ENCODE data around the gene ERMN. TPM values are rescaled to one million over a fixed set of nuclear protein-coding genes. Genes with fewer than 3 reads are reported as not detected.

The ERMN gene
- polyA plus RNA-seq, 1 donor (not counting 4 experiments of a cell fraction or from before 2014, with no cell fraction given): not detected

DNA sequence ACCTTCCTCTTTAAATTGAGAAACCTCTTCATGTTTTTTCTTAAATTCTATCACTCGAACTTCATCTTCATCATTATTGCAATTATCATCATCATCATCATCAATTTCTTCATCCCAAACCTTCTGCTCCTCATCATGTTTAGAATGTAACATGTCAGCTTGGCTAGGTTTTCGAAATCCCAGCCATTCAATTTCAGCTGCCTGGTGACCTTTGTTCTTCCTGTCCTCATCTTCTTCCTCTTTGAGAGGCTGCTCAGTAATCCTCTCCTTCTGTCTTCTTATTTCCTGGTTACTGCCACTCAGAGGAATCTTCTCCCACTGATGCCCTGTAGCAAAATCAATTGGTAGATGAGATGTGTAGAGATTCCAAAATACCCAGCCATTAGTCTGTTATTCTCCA lies 4.2 kb downstream of the ERMN start:
- no peaks in the 10 kb centered on the region for H3K4me1 ChIP-seq (ENCODE audit: control insufficient read depth, extremely low read depth, insufficient read depth, low read length)
- H3K9me3 ChIP-seq (ENCODE audit: control insufficient read depth, low read depth, low read length): no peaks in the 10 kb centered on the region
- no peaks in the 10 kb centered on the region for H3K36me3 ChIP-seq (ENCODE audit: control insufficient read depth in 2 of 2, extremely low read depth in 1 of 2, insufficient read depth in 2 of 2, low read length in 2 of 2)
- no peak overlapping the region for H2AFZ ChIP-seq (ENCODE audit: control insufficient read depth, low read length)
- no peaks in the 10 kb centered on the region for H4K20me1 ChIP-seq (ENCODE audit: control insufficient read depth, extremely low read depth, insufficient read depth, low read length)
- no peaks in the 10 kb centered on the region for H3K79me2 ChIP-seq (ENCODE audit: control insufficient read depth, insufficient read depth, low read length)
- no peak overlapping the region for H3K27ac ChIP-seq (ENCODE audit: control insufficient read depth, insufficient read depth, low read length)
- DNase-seq (ENCODE audit: low read depth, low spot score): no peak
- dilution Hi-C loops (cut with MboI; ENCODE audit: extremely low pct_ligation_motif_present, low sequenced_read_pairs): no loop called here
- no peak overlapping the region for H3K9ac ChIP-seq (ENCODE audit: control insufficient read depth, extremely low read depth, insufficient read depth, low read length)
- H3K4me3 ChIP-seq (ENCODE audit: control insufficient read depth in 2 of 3, extremely low read depth in 1 of 3, insufficient read depth in 2 of 3, low read depth in 1 of 3, low read length in 3 of 3): no peak overlapping the region
- peaks cover 3% of the 10 kb centered on the region for H3K27me3 ChIP-seq (ENCODE audit: control insufficient read depth, extremely low read depth, insufficient read depth, low read length)
- FAIRE-seq: no peak
- no peaks in the 10 kb centered on the region for H3K9me1 ChIP-seq (ENCODE audit: control insufficient read depth, extremely low read depth, insufficient read depth, low read length)
- no peak for TF ChIP-seq CTCF (optimal IDR thresholded peaks at IDR 0.05 in 1 of 3, IDR thresholded peaks at IDR 0.05 in 1 of 3, conservative IDR thresholded peaks at IDR 0.05 in 1 of 3; ENCODE audit: extremely low read depth in 1 of 3, insufficient read depth in 2 of 3, low read length in 3 of 3)
- no peak for TF ChIP-seq EZH2 (IDR thresholded peaks at IDR 0.05; ENCODE audit: low read length)
- H3K4me2 ChIP-seq (ENCODE audit: control insufficient read depth, extremely low read depth, insufficient read depth, low read depth, low read length): no peak overlapping the region

DNA sequence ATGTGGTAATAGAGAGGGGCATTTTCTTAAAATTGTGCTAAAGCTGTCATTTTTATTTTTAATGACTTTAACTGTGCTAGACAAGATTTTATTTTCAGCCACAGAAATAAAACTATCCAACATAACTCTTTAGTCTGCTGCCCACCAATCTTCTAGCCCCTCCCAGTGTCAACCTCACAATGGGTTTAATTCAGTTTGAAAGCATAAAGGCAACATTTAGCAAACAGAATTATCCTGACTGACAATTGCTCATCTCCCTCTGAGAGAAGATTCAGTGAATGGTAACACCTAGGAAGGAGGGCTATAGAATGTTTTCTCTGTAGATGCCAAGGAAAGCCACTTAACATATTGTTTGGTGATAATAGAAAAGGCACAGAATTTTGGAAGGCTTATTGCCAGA lies 5.2 kb downstream of the ERMN start:
- H4K20me1 ChIP-seq (ENCODE audit: control insufficient read depth, extremely low read depth, insufficient read depth, low read length): no peaks in the 10 kb centered on the region
- H3K27me3 ChIP-seq (ENCODE audit: control insufficient read depth, extremely low read depth, insufficient read depth, low read length): peaks cover 3% of the 10 kb centered on the region
- TF ChIP-seq EZH2 (IDR thresholded peaks at IDR 0.05; ENCODE audit: low read length): no peak
- TF ChIP-seq CTCF (optimal IDR thresholded peaks at IDR 0.05 in 1 of 3, IDR thresholded peaks at IDR 0.05 in 1 of 3, conservative IDR thresholded peaks at IDR 0.05 in 1 of 3; ENCODE audit: extremely low read depth in 1 of 3, insufficient read depth in 2 of 3, low read length in 3 of 3): no peak
- H3K4me2 ChIP-seq (ENCODE audit: control insufficient read depth, extremely low read depth, insufficient read depth, low read depth, low read length): no peak overlapping the region
- no peaks in the 10 kb centered on the region for H3K79me2 ChIP-seq (ENCODE audit: control insufficient read depth, insufficient read depth, low read length)
- H3K27ac ChIP-seq (ENCODE audit: control insufficient read depth, insufficient read depth, low read length): no peak overlapping the region
- H2AFZ ChIP-seq (ENCODE audit: control insufficient read depth, low read length): no peak overlapping the region
- H3K36me3 ChIP-seq (ENCODE audit: control insufficient read depth in 2 of 2, extremely low read depth in 1 of 2, insufficient read depth in 2 of 2, low read length in 2 of 2): no peaks in the 10 kb centered on the region
- no peak for DNase-seq (ENCODE audit: low read depth, low spot score)
- no peaks in the 10 kb centered on the region for H3K4me1 ChIP-seq (ENCODE audit: control insufficient read depth, extremely low read depth, insufficient read depth, low read length)
- dilution Hi-C loops (cut with MboI; ENCODE audit: extremely low pct_ligation_motif_present, low sequenced_read_pairs): no loop called here
- no peak for FAIRE-seq
- H3K4me3 ChIP-seq (ENCODE audit: control insufficient read depth in 2 of 3, extremely low read depth in 1 of 3, insufficient read depth in 2 of 3, low read depth in 1 of 3, low read length in 3 of 3): no peak overlapping the region
- H3K9me1 ChIP-seq (ENCODE audit: control insufficient read depth, extremely low read depth, insufficient read depth, low read length): no peaks in the 10 kb centered on the region
- H3K9me3 ChIP-seq (ENCODE audit: control insufficient read depth, low read depth, low read length): no peaks in the 10 kb centered on the region
- H3K9ac ChIP-seq (ENCODE audit: control insufficient read depth, extremely low read depth, insufficient read depth, low read length): no peak overlapping the region

Measured in keratinocyte (primary cell).